HUES64 (cell line): ENCODE measurements around the gene TMCO5A.
"Not testable (repeated sequence)": the region's sequence is repeated elsewhere in the genome, so short reads cannot be mapped to it uniquely, and the experiment has no call there.

Experiments used
- H3K27ac ChIP-seq: 2 replicates; pipeline ENCODE4 v1.7.0; 2013; ENCODE audit warnings: low read depth, low read length, inconsistent platforms
- H3K27me3 ChIP-seq: 2 replicates; pipeline ENCODE4 v1.6.1; 2013; ENCODE audit warnings: mild to moderate bottlenecking, low read length; ENCODE audit not compliant: insufficient read depth
- H3K36me3 ChIP-seq: 2 replicates; pipeline ENCODE4 v1.6.1; 2013; ENCODE audit warnings: mild to moderate bottlenecking, low read length; ENCODE audit not compliant: insufficient read depth
- H3K4me1 ChIP-seq: 2 replicates; pipeline ENCODE4 v1.6.1; 2013; ENCODE audit warnings: mild to moderate bottlenecking, low read length, moderate library complexity; ENCODE audit not compliant: insufficient read depth
- H3K4me3 ChIP-seq: 2 replicates; pipeline ENCODE4 v1.5.1; 2013; ENCODE audit warnings: mild to moderate bottlenecking, low read length, moderate library complexity
- H3K9ac ChIP-seq: 2 replicates; pipeline ENCODE4 v1.6.1; 2013; ENCODE audit warnings: mild to moderate bottlenecking, low read depth, low read length
- H3K9me3 ChIP-seq: 2 replicates; pipeline ENCODE4 v1.6.1; 2013; ENCODE audit warnings: low read depth, low read length; ENCODE audit not compliant: insufficient read depth
- WGBS: fragments of 150-250, 120-280 bp; methylation state at CpG from one replicate; pipeline ENCODE4 v1.1.7; 2013; ENCODE audit warnings: missing lambda C conversion rate; 5-methylcytosine and 5-hydroxymethylcytosine counted together

TMCO5A gene

DNA sequence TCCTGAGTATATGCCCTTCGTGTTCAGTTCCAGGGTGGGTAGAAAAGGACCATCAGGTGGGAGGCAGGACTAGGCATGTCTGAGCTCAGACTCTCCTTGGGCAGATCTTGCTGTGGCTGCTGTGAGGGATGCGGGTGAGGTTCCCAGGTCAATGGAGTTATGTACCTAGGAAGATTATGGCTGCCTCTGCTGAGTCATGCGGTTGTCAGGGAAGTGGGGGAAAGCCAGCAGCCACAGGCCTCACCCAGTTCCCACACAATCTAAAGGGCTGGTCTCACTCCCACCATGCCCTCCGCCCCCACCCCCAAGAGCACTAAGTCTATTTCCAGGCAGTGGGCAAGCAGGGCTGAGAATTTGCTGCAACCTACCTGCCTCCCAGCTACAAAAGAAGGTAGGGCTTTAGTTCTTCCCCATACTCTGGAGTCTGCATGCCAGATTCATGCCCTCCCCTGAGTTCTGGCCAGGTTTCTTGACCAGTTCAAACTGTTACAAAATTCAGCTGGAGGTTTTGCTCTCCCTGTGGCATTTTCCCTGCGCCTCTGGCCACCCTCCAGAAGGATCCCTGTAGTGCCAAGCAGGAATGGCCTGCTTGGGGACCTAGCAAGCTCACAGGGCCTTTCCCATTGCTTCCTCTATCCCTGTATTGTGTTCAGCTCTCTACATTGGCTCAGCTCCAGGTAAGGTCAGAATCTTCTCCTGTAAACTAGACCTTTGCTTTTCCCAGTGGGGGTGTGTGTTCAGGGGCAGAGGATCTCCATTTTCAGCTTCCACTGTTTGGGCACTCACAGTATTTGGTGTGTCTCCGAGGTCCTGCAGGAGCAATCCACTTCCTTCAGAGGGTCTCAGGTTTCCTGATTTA is 12.7 kb upstream of the TMCO5A start:
- H3K4me1 ChIP-seq = no peaks in the 10 kb centered on the region
- H3K27ac ChIP-seq = no peak overlapping the region
- no peaks in the 10 kb centered on the region for H3K27me3 ChIP-seq
- WGBS = 94% methylated on average over 6 of the region's 6 CpGs
- H3K9ac ChIP-seq = no peak overlapping the region
- no peaks in the 10 kb centered on the region for H3K36me3 ChIP-seq
- no peak overlapping the region for H3K4me3 ChIP-seq
- no peaks in the 10 kb centered on the region for H3K9me3 ChIP-seq

DNA sequence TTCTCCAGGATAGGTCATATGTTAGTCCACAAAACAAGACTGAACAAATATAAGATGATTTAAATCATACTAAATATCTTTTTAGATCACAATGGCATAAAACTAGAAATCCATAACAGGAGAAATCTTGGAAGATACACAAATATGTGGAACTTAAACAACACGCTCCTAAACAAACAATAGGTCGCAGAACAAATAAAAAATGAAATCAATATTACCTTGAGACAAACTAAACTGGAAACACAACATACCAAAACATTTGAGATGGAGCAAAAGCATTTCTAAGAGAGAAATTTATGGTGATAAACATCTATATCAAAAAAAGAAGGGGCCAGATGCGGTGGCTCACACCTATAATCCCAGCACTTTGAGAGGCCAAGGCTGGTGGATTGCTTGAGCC is 8.3 kb upstream of the TMCO5A start:
- H3K9me3 ChIP-seq = no peaks in the 10 kb centered on the region
- H3K4me3 ChIP-seq = no peak overlapping the region
- peaks cover 6% of the 10 kb centered on the region; the same call in 1 of the 2 replicates for H3K4me1 ChIP-seq
- WGBS = 97% methylated on average over 3 of the region's 3 CpGs
- no peaks in the 10 kb centered on the region for H3K36me3 ChIP-seq
- H3K27ac ChIP-seq = no peak overlapping the region
- no peak overlapping the region for H3K9ac ChIP-seq
- H3K27me3 ChIP-seq = no peaks in the 10 kb centered on the region

DNA sequence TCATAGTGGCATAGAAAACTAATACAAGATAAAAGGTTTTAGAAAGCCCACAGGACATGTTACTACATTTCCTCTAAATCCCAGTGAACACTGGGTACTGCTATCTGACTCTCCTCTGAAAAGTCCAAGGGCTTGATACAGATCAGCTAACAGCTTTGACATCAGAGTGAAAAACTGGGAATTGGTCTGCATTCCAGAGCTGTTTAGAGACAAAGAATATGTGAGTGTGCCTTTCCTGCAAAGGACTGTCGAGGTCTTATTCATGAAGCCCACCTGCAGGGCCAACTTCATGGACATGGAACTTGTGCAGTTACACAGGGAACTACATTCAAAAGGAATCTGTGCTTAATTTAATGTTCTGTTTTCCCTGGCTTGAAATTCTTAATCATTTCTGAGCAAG is 5.2 kb upstream of the TMCO5A start:
- Histone ChIP-seq H3K4me3 (no peak overlapping the region), H3K9me3 (no peaks in the 10 kb centered on the region), H3K36me3 (no peaks in the 10 kb centered on the region), H3K9ac (no peak overlapping the region), H3K4me1 (peaks cover 6% of the 10 kb centered on the region; the same call in 1 of the 2 replicates), H3K27ac (no peak overlapping the region), H3K27me3 (no peaks in the 10 kb centered on the region)
- WGBS = 56% methylated on average over 1 of the region's 1 CpG

DNA sequence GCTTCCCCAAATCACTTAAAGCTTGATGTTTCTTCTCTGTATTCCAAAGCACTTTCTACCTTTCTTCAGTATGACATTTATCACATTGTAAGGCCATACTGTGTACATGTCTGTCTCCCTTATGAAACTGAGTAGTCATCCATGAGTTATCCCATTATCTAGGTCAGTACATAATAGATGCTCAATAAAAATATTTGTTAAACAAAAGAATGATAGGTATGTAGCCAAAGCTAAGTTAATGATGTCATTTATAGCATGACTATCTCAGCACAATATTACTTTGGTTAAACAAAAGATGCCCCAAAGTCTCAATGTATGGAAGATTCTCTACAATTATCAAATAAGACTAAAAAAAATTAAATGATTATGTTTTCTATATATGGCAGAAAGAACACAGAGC is 3.1 kb upstream of the TMCO5A start:
- H3K4me1 ChIP-seq = peaks cover 6% of the 10 kb centered on the region; the same call in 1 of the 2 replicates
- no peak overlapping the region for H3K9ac ChIP-seq
- H3K36me3 ChIP-seq = no peaks in the 10 kb centered on the region
- H3K9me3 ChIP-seq = no peaks in the 10 kb centered on the region
- H3K27me3 ChIP-seq = no peaks in the 10 kb centered on the region
- no peak overlapping the region for H3K4me3 ChIP-seq
- no peak overlapping the region for H3K27ac ChIP-seq

DNA sequence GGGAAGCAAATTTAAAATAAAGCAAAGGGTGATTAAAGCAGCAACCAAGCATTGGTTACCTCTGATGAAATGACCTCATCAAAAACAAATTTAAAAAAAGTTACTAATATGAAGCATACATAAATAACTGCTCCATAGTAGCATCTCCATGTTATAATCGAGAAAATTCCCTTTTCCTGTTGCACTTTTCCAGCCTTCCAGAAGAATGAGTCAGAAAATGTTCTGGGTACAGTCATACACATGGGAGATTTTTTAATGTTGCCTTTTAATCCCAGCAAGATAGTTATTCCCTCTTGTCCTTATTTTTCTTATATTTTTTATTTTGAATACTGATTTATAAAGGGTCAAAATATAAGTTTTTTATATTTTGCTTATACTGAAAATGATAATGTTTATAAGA is 2.6 kb upstream of the TMCO5A start:
- Histone ChIP-seq H3K27me3 (no peaks in the 10 kb centered on the region), H3K36me3 (no peaks in the 10 kb centered on the region), H3K9me3 (no peaks in the 10 kb centered on the region), H3K4me1 (peaks cover 6% of the 10 kb centered on the region; the same call in 1 of the 2 replicates), H3K9ac (no peak overlapping the region), H3K27ac (no peak overlapping the region), H3K4me3 (no peak overlapping the region)
- WGBS = 100% methylated on average over 1 of the region's 1 CpG

DNA sequence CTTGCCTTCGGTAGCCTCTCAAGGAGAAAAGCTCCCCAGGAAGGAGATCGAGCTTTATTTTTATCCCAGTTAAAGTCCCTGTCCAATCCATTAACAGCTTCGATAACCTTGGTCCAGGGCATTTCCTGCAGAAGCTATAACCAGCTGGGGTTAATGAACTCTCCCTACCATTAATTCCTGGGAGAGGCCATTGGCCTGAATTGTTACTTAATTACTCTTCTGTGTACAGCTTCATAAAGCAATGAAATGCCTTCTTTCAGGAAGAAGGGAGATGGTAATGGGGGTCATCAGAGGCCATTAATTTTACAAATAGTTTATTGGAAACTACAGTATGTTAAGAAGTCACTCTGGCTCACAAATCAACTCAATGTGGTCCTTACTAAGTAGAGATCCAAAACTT is 1.9 kb upstream of the TMCO5A start:
- Histone ChIP-seq H3K36me3 (no peaks in the 10 kb centered on the region), H3K4me3 (no peak overlapping the region), H3K9me3 (no peaks in the 10 kb centered on the region), H3K27me3 (no peaks in the 10 kb centered on the region), H3K4me1 (peaks cover 6% of the 10 kb centered on the region; the same call in 1 of the 2 replicates), H3K9ac (no peak overlapping the region), H3K27ac (no peak overlapping the region)
- 90% methylated on average over 3 of the region's 3 CpGs for WGBS

DNA sequence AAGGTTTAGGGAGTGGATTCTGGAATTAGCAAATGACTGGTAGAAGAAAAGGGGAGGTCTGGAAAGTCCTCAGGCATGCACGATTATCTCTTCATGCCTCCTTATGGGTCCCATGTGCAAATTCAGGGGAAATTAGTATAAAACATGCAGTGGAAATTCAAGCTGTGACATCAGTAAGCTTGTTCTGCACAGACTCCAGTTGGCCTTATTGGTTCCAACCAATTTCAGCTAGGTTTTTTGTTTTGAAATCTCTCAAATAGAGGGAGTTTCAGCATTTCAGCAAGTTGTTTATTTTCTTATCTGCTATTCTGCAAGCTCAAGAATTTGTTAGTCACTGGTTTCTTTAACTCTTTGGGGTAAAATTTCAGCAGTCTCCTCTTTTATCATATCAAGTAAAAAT is 774 bp upstream of the TMCO5A start:
- no peak overlapping the region for H3K9ac ChIP-seq
- WGBS = 87% methylated on average over 1 of the region's 1 CpG
- H3K4me1 ChIP-seq = peaks cover 6% of the 10 kb centered on the region; the same call in 1 of the 2 replicates
- no peak overlapping the region for H3K27ac ChIP-seq
- no peaks in the 10 kb centered on the region for H3K27me3 ChIP-seq
- no peaks in the 10 kb centered on the region for H3K36me3 ChIP-seq
- H3K4me3 ChIP-seq = no peak overlapping the region
- no peaks in the 10 kb centered on the region for H3K9me3 ChIP-seq

DNA sequence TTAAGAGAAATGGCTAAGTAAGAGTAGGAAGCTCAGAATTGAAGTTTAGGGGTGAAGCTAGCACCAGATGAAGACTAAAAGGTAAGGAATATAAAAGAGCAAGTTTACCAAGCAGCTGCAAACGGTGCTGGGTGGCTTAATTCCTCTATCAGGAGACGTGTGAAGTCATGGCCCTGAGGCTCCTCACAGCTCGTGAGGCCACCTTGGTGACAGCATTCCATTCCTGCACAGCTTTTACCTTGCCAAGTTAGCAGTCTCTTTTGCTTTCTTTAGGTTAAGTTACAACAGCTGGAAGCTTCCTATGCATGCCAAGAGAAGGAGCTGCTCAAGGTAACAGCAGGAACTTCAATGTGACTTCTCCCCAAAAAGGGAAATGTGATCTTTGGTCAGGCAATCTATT is 6.4 kb downstream of the TMCO5A start:
- 52% methylated on average over 3 of the region's 3 CpGs for WGBS
- Histone ChIP-seq H3K4me3 (no peak overlapping the region), H3K27me3 (no peaks in the 10 kb centered on the region), H3K36me3 (no peaks in the 10 kb centered on the region), H3K9me3 (no peaks in the 10 kb centered on the region), H3K9ac (no peak overlapping the region), H3K4me1 (peaks cover 6% of the 10 kb centered on the region; the same call in 1 of the 2 replicates), H3K27ac (no peak overlapping the region)

DNA sequence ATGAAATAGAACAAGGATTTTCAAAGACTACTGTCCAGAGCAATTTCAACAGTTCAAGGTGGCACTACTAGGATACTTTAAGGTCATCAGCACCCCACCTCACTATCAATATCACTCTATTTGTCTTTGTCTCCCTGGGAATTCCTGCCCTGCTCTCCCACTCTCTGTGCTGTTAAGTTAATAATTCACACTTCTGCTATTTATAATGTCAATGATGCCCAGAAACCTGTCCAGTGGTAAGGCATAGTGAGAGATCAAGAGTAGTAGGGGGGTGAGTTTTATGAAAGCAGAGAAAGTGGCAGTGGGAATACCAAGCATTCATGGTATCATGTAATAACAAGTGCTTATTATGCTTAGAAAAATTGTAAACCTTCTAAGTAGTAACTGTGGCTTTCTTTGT is 7.3 kb downstream of the TMCO5A start:
- H3K4me3 ChIP-seq = no peak overlapping the region
- no peak overlapping the region for H3K9ac ChIP-seq
- no peaks in the 10 kb centered on the region for H3K9me3 ChIP-seq
- peaks cover 6% of the 10 kb centered on the region; the same call in 1 of the 2 replicates for H3K4me1 ChIP-seq
- H3K27ac ChIP-seq = no peak overlapping the region
- no peaks in the 10 kb centered on the region for H3K27me3 ChIP-seq
- H3K36me3 ChIP-seq = no peaks in the 10 kb centered on the region

DNA sequence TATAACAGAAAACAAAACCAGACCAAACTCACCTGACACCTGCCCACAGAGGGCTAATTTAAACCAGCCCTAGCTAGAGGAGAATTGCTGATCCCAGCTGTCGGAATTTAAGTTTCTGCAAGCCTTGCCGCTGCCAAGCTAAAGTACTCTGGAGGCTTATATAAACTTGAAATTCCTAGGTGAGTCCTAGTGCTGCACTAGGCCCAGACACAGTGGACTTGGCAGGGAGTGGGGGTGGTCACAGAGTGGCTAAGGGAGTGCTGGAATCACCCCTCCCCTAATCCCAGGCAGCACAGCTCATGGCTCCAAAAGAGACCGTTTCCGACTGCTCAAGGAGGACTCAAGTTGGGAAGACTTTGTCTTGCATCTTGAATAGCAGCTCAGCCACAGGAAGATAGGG is 17.6 kb downstream of the TMCO5A start:
- H3K27me3 ChIP-seq = no peaks in the 10 kb centered on the region
- no peak overlapping the region for H3K4me3 ChIP-seq
- no peaks in the 10 kb centered on the region for H3K4me1 ChIP-seq
- no peaks in the 10 kb centered on the region for H3K36me3 ChIP-seq
- no peak overlapping the region for H3K9ac ChIP-seq
- no peaks in the 10 kb centered on the region for H3K9me3 ChIP-seq
- 94% methylated on average over 4 of the region's 4 CpGs for WGBS
- no peak overlapping the region for H3K27ac ChIP-seq

DNA sequence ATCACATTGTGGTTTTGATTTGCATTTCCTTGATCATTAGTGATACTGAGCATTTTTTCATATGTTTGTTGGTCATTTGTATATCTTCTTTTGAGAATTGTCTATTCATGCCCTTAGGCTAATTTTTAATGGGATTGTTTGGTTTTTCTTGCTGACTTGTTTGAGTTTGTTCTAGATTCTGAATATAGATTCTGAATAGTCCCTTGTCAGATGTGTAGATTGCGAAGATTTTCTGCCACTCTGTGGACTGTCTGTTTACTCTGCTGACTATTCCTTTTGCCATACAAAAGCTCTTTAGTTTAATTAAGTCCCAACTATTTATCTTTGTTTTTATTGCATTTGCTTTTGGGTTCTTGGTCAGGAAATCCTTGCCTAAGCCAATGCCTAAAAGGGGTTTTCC is 26.3 kb downstream of the TMCO5A start:
- not testable (repeated sequence) for H3K36me3 ChIP-seq, H3K9me3 ChIP-seq, H3K9ac ChIP-seq, H3K27me3 ChIP-seq, H3K4me1 ChIP-seq, H3K4me3 ChIP-seq, H3K27ac ChIP-seq
- WGBS = 91% methylated on average over 1 of the region's 1 CpG

DNA sequence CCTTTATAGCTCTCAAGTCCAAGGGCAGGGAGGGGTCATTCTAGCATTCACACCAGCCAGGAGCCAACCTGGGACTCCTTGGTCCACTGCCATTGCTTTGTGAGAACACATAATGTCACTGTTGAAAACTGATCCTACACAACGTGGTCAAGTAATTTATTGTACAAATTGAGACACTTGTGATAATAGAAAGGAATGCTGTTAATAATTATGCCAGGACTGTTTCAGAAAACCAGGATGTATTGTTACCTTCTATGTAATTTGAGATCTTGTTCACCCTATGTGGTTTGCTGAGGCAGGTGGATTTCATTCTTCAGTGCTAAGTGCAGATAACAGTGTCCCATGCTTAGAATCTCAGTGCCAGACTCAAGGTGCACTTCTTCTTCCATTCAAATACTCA is 33.3 kb downstream of the TMCO5A start:
- Histone ChIP-seq H3K9ac (no peak overlapping the region), H3K27me3 (no peaks in the 10 kb centered on the region), H3K4me3 (no peak overlapping the region), H3K4me1 (no peaks in the 10 kb centered on the region), H3K36me3 (no peaks in the 10 kb centered on the region), H3K9me3 (no peaks in the 10 kb centered on the region), H3K27ac (no peak overlapping the region)
- WGBS = 94% methylated on average over 1 of the region's 1 CpG
